ENCODE measurements around the gene VPS13D.

The VPS13D gene

GRCh38 chr1:12344596-12345349, 114.9 kb downstream of the VPS13D start:
- Histone ChIP-seq H3K27me3 (ENCODE audit: insufficient read depth, low read length, poor library complexity) (no peaks in the 10 kb centered on the region), H3K4me1 (ENCODE audit: insufficient read depth, low read length) (no peaks in the 10 kb centered on the region), H3K9ac (ENCODE audit: low read depth, low read length) (no peak overlapping the region), H2AFZ (ENCODE audit: low read depth, low read length) (no peak overlapping the region), H3K27ac (ENCODE audit: low read length) (no peak overlapping the region), H3K4me2 (ENCODE audit: insufficient read depth, low read length) (no peak overlapping the region), H3K9me3 (ENCODE audit: insufficient read depth, low read length, severe bottlenecking) (peaks cover 8% of the 10 kb centered on the region), H3K4me3 (ENCODE audit: low read depth in 1 of 2, low read length in 2 of 2) (no peak overlapping the region), H3K36me3 (ENCODE audit: insufficient read depth, low read length) (peaks cover 64% of the 10 kb centered on the region), H3K79me2 (ENCODE audit: insufficient read depth, low read length) (no peaks in the 10 kb centered on the region), H4K20me1 (ENCODE audit: insufficient read depth, low read length) (no peaks in the 10 kb centered on the region)
- TF ChIP-seq EZH2 (IDR thresholded peaks at IDR 0.05; ENCODE audit: borderline replicate concordance, low read depth, low read length, severe bottlenecking): no peak
- TF ChIP-seq, protein P1, sequence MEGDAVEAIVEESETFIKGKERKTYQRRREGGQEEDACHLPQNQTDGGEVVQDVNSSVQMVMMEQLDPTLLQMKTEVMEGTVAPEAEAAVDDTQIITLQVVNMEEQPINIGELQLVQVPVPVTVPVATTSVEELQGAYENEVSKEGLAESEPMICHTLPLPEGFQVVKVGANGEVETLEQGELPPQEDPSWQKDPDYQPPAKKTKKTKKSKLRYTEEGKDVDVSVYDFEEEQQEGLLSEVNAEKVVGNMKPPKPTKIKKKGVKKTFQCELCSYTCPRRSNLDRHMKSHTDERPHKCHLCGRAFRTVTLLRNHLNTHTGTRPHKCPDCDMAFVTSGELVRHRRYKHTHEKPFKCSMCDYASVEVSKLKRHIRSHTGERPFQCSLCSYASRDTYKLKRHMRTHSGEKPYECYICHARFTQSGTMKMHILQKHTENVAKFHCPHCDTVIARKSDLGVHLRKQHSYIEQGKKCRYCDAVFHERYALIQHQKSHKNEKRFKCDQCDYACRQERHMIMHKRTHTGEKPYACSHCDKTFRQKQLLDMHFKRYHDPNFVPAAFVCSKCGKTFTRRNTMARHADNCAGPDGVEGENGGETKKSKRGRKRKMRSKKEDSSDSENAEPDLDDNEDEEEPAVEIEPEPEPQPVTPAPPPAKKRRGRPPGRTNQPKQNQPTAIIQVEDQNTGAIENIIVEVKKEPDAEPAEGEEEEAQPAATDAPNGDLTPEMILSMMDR (IDR thresholded peaks at IDR 0.05; ENCODE audit: borderline replicate concordance, extremely low read depth, low read length, poor library complexity, severe bottlenecking): no peak
- ATAC-seq (ENCODE audit: insufficient read depth, low read depth) (no peak), DNase-seq (no peak)

DNA sequence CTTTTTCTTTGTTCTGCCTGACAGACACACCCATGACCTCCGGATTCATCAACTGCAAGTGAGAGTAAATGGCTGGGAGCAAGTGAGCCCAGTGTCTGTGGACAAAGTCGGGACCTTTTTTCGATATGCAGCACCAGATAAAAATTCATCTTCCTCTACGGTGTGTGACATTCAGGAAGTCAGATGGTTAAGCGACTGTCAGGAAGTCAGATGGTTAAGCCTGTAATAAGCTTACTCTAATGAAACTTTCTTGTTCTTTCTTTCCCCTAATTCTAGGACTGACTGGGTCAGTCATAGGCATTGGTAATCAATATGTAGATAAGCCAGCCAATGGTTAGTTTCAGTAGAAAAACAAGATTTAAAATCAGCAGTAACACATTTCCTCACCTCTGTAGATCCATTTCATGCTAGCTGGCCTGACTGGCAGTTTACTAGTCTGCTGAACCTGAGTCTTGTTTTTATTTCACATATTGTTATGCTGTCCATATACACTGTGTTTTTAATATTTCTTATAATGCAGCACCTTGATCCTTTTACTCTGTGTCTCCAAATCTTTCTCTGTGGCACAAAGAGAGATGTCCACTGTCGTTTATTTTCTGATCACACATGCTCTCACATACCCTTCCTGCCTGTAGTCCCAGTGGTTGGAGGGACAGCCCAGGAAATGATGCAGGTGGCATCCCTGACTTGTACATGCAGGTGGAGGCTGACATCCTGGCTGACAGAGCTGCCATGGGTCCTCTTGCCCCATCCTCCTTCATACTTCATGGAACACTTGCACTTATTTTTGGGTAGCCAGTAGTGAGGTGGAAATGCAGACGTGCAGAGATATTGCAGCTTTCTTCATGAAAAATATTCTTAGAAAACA, 115.8 kb downstream of the VPS13D start:
- Histone ChIP-seq H3K27me3 (ENCODE audit: insufficient read depth, low read length, poor library complexity) (no peaks in the 10 kb centered on the region), H3K36me3 (ENCODE audit: insufficient read depth, low read length) (peaks cover 72% of the 10 kb centered on the region), H3K79me2 (ENCODE audit: insufficient read depth, low read length) (no peaks in the 10 kb centered on the region), H3K4me3 (ENCODE audit: low read depth in 1 of 2, low read length in 2 of 2) (no peak overlapping the region), H4K20me1 (ENCODE audit: insufficient read depth, low read length) (no peaks in the 10 kb centered on the region), H3K9me3 (ENCODE audit: insufficient read depth, low read length, severe bottlenecking) (peaks cover 16% of the 10 kb centered on the region), H3K4me2 (ENCODE audit: insufficient read depth, low read length) (no peak overlapping the region), H3K4me1 (ENCODE audit: insufficient read depth, low read length) (no peaks in the 10 kb centered on the region), H2AFZ (ENCODE audit: low read depth, low read length) (no peak overlapping the region), H3K27ac (ENCODE audit: low read length) (no peak overlapping the region), H3K9ac (ENCODE audit: low read depth, low read length) (no peak overlapping the region)
- TF ChIP-seq, protein P1 (IDR thresholded peaks at IDR 0.05; ENCODE audit: borderline replicate concordance, extremely low read depth, low read length, poor library complexity, severe bottlenecking): no peak
- TF ChIP-seq EZH2 (IDR thresholded peaks at IDR 0.05; ENCODE audit: borderline replicate concordance, low read depth, low read length, severe bottlenecking): no peak
- peak; percentile 35; the same call in 1 of the 3 replicates for ATAC-seq (ENCODE audit: insufficient read depth, low read depth)
- no peak for DNase-seq

- Histone ChIP-seq H3K27ac (ENCODE audit: low read length) (no peak overlapping the region), H3K9me3 (ENCODE audit: insufficient read depth, low read length, severe bottlenecking) (peaks cover 22% of the 10 kb centered on the region), H3K36me3 (ENCODE audit: insufficient read depth, low read length) (peaks cover 73% of the 10 kb centered on the region), H3K79me2 (ENCODE audit: insufficient read depth, low read length) (no peaks in the 10 kb centered on the region), H2AFZ (ENCODE audit: low read depth, low read length) (no peak overlapping the region), H3K9ac (ENCODE audit: low read depth, low read length) (no peak overlapping the region), H3K4me1 (ENCODE audit: insufficient read depth, low read length) (no peaks in the 10 kb centered on the region), H3K27me3 (ENCODE audit: insufficient read depth, low read length, poor library complexity) (no peaks in the 10 kb centered on the region), H4K20me1 (ENCODE audit: insufficient read depth, low read length) (no peaks in the 10 kb centered on the region), H3K4me3 (ENCODE audit: low read depth in 1 of 2, low read length in 2 of 2) (no peak overlapping the region), H3K4me2 (ENCODE audit: insufficient read depth, low read length) (no peak overlapping the region)
- TF ChIP-seq, protein P1 (IDR thresholded peaks at IDR 0.05; ENCODE audit: borderline replicate concordance, extremely low read depth, low read length, poor library complexity, severe bottlenecking): no peak
- TF ChIP-seq EZH2 (IDR thresholded peaks at IDR 0.05; ENCODE audit: borderline replicate concordance, low read depth, low read length, severe bottlenecking): no peak
- DNase-seq (no peak), ATAC-seq (ENCODE audit: insufficient read depth, low read depth) (no peak)
These were observed 116.8 kb downstream of the VPS13D start for GRCh38 chr1:12346483-12347151.
